ENCODE data around the gene MED29. TPM values are rescaled to one million over a fixed set of nuclear protein-coding genes. Genes with fewer than 3 reads are reported as not detected.

MED29 gene
- total RNA-seq, 1 experiment from 2014 or later: 24.3 TPM

- intact Hi-C loops (cut with micrococcal nuclease): no loop called here
- no peak for TF ChIP-seq CTCF (IDR thresholded peaks at IDR 0.05; ENCODE audit: unreplicated experiment)
- CTCF ChIA-PET: interaction anchor here (0.6 kb wide), 1 partner anchor 24 kb away, joined by 3 read pairs; no protein-coding TSS in a partner anchor
- Mint-ChIP-seq H3K27ac (ENCODE audit: low read depth, unreplicated experiment) (no peak overlapping the region), H3K27me3 (ENCODE audit: insufficient read depth, unreplicated experiment) (no peaks in the 10 kb centered on the region), H3K4me3 (ENCODE audit: unreplicated experiment) (no peak overlapping the region), H3K36me3 (ENCODE audit: insufficient read depth, unreplicated experiment) (peaks cover 76% of the 10 kb centered on the region), H3K4me1 (ENCODE audit: insufficient read depth, unreplicated experiment) (no peaks in the 10 kb centered on the region), H3K9me3 (ENCODE audit: unreplicated experiment) (no peaks in the 10 kb centered on the region)
- no TSS peak for BruUV-seq (replicated peaks)
- peak; percentile 47 for DNase-seq (ENCODE audit: unreplicated experiment)
- POLR2A ChIA-PET: interaction anchor here (0.6 kb wide), 1 partner anchor 30 kb away, joined by 3 read pairs; the partner anchor contains the start of gene SAMD4B
Measured at GRCh38 chr19:39372047-39372802, 19.0 kb upstream of the MED29 start.

GRCh38 chr19:39372941-39373340 is 18.2 kb upstream of the MED29 start:
- POLR2A ChIA-PET: interaction anchor here (0.6 to 1.8 kb wide), 2 partner anchors 19 to 31 kb away, joined by 3 to 4 read pairs; partner anchors contain the start of genes MED29, PAF1 and SAMD4B

GRCh38 chr19:39375929-39376328 is 15.2 kb upstream of the MED29 start:
- CTCF ChIA-PET: interaction anchor here (1.1 kb wide), 1 partner anchor 12 kb away, joined by 3 read pairs; no protein-coding TSS in a partner anchor
- no peak overlapping the region for H3K27ac Mint-ChIP-seq (ENCODE audit: low read depth, unreplicated experiment)

More at GRCh38 chr19:39372941-39373340, 18.2 kb upstream of the MED29 start:
- intact Hi-C loops (cut with micrococcal nuclease): no loop called here
- CTCF ChIA-PET: no interaction called here
- Mint-ChIP-seq H3K27ac (ENCODE audit: low read depth, unreplicated experiment) (no peak overlapping the region), H3K36me3 (ENCODE audit: insufficient read depth, unreplicated experiment) (peaks cover 76% of the 10 kb centered on the region), H3K27me3 (ENCODE audit: insufficient read depth, unreplicated experiment) (no peaks in the 10 kb centered on the region), H3K4me3 (ENCODE audit: unreplicated experiment) (no peak overlapping the region), H3K9me3 (ENCODE audit: unreplicated experiment) (no peaks in the 10 kb centered on the region), H3K4me1 (ENCODE audit: insufficient read depth, unreplicated experiment) (no peaks in the 10 kb centered on the region)
- BruUV-seq (replicated peaks): no TSS peak
- TF ChIP-seq CTCF (IDR thresholded peaks at IDR 0.05; ENCODE audit: unreplicated experiment): no peak
- DNase-seq (ENCODE audit: unreplicated experiment): no peak

More at GRCh38 chr19:39375929-39376328, 15.2 kb upstream of the MED29 start:
- intact Hi-C loops (cut with micrococcal nuclease): no loop called here
- H3K36me3 Mint-ChIP-seq (ENCODE audit: insufficient read depth, unreplicated experiment): peaks cover 73% of the 10 kb centered on the region
- H3K4me1 Mint-ChIP-seq (ENCODE audit: insufficient read depth, unreplicated experiment): peaks cover 1% of the 10 kb centered on the region
- BruUV-seq (replicated peaks): no TSS peak
- no peak for DNase-seq (ENCODE audit: unreplicated experiment)
- no peaks in the 10 kb centered on the region for H3K9me3 Mint-ChIP-seq (ENCODE audit: unreplicated experiment)
- no peaks in the 10 kb centered on the region for H3K27me3 Mint-ChIP-seq (ENCODE audit: insufficient read depth, unreplicated experiment)
- no peak for TF ChIP-seq CTCF (IDR thresholded peaks at IDR 0.05; ENCODE audit: unreplicated experiment)
- POLR2A ChIA-PET: interaction anchor here (0.6 kb wide), 1 partner anchor 20 kb away, joined by 3 read pairs; no protein-coding TSS in a partner anchor
- H3K4me3 Mint-ChIP-seq (ENCODE audit: unreplicated experiment): no peak overlapping the region
